SK-N-SH (cell line): ENCODE data around the gene SLC46A2.

Experiments
- CTCF ChIP-seq: fragments of 200-600 bp; sonication (generic); IDR thresholded peaks from 2 replicates; pipeline ENCODE4 v1.6.1; 2017; ENCODE audit warnings: antibody characterized with exemption, mild to moderate bottlenecking, moderate library complexity
- EP300 ChIP-seq, 2 experiments: IDR thresholded peaks; 2 replicates each; pipeline versions ENCODE4 v1.4.0 to v1.6.1; 2012; ENCODE audit warnings: borderline replicate concordance in 1 of 2, low read depth in 1 of 2, low read length in 1 of 2
- FOSL2 ChIP-seq: IDR thresholded peaks from 2 replicates; pipeline ENCODE4 v1.4.0; 2012; ENCODE audit warnings: low read depth, mild to moderate bottlenecking, moderate library complexity, borderline replicate concordance
- MXI1 ChIP-seq: IDR thresholded peaks from 2 replicates; pipeline ENCODE4 v1.6.1; 2012; ENCODE audit warnings: mild to moderate bottlenecking, low read depth, low read length, improper control_type of control experiment
- NRF1 ChIP-seq: IDR thresholded peaks from 2 replicates; pipeline ENCODE4 v1.6.1; 2012; ENCODE audit warnings: low read depth, mild to moderate bottlenecking, low read length
- TEAD4 ChIP-seq: IDR thresholded peaks from 2 replicates; pipeline ENCODE4 v1.4.0; 2012; ENCODE audit warnings: mild to moderate bottlenecking, borderline replicate concordance; ENCODE audit not compliant: insufficient read depth
- YY1 ChIP-seq: IDR thresholded peaks from 2 replicates; pipeline ENCODE4 v1.4.0; 2012; ENCODE audit warnings: low read depth, mild to moderate bottlenecking

- TF ChIP-seq CTCF (no peak), YY1 (no peak), NRF1 (no peak), EP300 (IDR thresholded peaks at IDR 0.05; ENCODE audit: borderline replicate concordance in 1 of 2, low read depth in 1 of 2, low read length in 1 of 2) (no peak), MXI1 (no peak), TEAD4 (no peak), FOSL2 (no peak)
Observed at GRCh38 chr9:112898872-112899311, 8.2 kb upstream of the SLC46A2 start.
